Memory B cell (primary cell): ENCODE data around the gene LDLRAP1.

ENCODE experiments used
- ATAC-seq: fragments of 150-1000 bp; cut with Tn5 transposase; 2 replicates; pipeline ENCODE4 v1.10.0; 2021; ENCODE audit warnings: low read depth, mild to moderate bottlenecking, moderate library complexity
- DNase-seq, 2 donors: peaks; one replicate each; pipeline ENCODE4 v3.0.0; 2022; ENCODE audit warnings: low spot score in 2 of 2
- H3K27ac Mint-ChIP-seq: one replicate; pipeline ENCODE4 v1.8.0; 2022; ENCODE audit warnings: mild to moderate bottlenecking, moderate library complexity, mixed read lengths
- H3K27me3 Mint-ChIP-seq: one replicate; pipeline ENCODE4 v1.8.0; 2022; ENCODE audit warnings: mixed read lengths
- H3K36me3 Mint-ChIP-seq: one replicate; pipeline ENCODE4 v1.8.0; 2022; ENCODE audit warnings: mild to moderate bottlenecking, mixed read lengths
- H3K4me1 Mint-ChIP-seq: one replicate; pipeline ENCODE4 v1.8.0; 2022; ENCODE audit warnings: mixed read lengths
- H3K4me3 Mint-ChIP-seq: one replicate; pipeline ENCODE4 v1.8.0; 2022; ENCODE audit warnings: mild to moderate bottlenecking, moderate library complexity, mixed read lengths
- H3K9me3 Mint-ChIP-seq: one replicate; pipeline ENCODE4 v1.8.0; 2022; ENCODE audit warnings: mixed read lengths

LDLRAP1 gene

DNA sequence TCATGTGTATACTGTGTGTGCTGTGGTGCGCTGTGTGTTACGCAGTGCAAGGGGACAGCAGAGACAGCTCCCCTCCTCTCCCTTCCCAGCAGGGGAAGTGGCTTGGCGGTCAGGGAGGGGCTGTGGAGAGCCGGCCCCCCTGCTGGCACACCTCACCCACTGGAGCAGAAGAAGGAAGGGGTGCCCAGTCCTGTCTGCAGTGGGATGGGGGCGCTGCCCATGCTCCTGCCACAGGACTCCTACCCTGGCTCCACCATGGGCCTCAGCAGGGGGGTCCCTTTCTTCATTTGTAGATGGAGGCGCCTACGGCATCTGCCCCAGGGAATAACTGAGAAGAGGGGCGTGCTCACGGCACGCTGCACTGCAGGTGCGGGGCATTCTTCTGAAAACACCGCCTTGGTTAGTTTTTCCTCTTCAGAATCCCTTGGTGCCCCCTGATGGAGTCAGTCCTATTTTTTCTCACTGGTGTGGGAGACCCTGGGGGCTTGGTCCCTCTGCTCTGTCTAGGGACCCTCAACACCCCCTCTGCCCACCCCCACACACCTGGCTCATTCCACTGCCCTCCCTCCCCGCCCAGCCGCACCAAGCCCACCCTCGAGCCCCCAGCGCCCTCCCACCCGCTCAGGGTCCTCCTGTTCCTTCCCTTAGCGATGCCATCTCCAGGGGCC, 13.8 kb upstream of the LDLRAP1 start:
- Mint-ChIP-seq H3K27ac (no peak overlapping the region), H3K4me1 (peaks cover 3% of the 10 kb centered on the region), H3K27me3 (peaks cover 8% of the 10 kb centered on the region), H3K9me3 (peaks cover 3% of the 10 kb centered on the region), H3K4me3 (no peak overlapping the region), H3K36me3 (no peaks in the 10 kb centered on the region)
- no peak for DNase-seq
- ATAC-seq, result peak; percentile 14

DNA sequence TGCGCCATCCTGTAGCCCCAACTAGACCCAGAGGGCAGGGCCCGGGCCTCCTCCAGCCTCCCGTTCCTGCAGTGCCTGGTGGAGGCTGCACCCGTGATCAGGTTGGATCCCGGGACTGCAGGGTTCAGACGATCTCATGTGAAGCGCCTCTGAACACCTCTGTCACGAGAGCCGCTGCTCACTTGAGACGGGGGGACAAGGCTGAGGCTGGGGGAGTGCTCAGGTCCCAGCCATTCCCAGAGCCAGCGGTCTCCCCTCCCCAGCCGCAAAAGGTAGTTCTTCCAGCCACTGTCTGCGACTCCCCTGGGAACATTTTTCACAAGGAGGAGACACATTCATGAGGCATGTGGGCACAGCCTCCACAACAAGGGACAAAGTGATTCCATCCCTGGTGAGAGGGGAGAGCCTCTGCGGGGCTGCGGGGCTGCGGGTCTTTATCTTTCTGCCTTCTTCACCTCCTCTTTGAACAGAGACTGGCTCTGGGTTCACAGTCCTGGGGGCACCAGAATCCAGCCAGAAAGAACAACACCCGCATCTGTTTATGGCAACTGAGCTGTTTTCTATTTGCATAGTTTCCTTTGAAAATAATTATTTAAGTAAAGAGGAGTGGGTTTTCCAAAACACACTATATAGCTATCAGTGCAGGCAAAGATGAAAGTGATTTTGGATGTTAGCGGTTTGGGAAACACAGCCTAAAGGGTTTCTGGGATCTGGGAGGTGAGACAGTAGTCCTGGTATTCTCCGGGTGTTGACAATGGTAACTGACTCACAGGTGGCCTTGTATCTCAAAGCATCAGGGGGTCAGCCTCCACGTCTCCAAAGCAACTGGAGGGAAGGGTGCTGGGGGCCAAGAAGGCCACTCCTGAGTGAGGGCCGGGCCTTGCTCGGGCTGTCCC, 13.0 kb upstream of the LDLRAP1 start:
- Mint-ChIP-seq H3K4me1 (peaks cover 3% of the 10 kb centered on the region), H3K36me3 (no peaks in the 10 kb centered on the region), H3K9me3 (peaks cover 2% of the 10 kb centered on the region), H3K27ac (no peak overlapping the region), H3K4me3 (no peak overlapping the region), H3K27me3 (peaks cover 6% of the 10 kb centered on the region)
- DNase-seq, result no peak
- ATAC-seq, result no peak

DNA sequence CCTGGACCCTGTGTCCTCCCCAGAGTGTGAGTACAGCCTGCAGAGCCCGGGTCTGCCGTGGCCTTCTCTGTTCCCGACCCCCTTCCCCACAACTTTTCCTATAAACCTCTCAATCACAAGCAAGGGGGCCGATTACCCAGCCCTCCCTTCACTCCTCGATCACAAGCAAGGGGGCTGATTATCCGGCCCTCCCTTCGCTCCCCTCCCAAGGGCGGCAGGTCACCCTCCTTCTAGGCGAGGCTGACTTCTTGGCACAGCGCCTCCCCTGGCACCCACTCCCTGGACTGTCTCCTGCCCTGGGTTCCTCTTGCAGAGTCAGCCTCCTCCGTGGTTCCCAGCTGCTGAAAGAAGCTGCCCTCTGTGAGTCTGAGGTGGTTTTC, 12.3 kb upstream of the LDLRAP1 start:
- peaks cover 3% of the 10 kb centered on the region for H3K4me1 Mint-ChIP-seq

DNA sequence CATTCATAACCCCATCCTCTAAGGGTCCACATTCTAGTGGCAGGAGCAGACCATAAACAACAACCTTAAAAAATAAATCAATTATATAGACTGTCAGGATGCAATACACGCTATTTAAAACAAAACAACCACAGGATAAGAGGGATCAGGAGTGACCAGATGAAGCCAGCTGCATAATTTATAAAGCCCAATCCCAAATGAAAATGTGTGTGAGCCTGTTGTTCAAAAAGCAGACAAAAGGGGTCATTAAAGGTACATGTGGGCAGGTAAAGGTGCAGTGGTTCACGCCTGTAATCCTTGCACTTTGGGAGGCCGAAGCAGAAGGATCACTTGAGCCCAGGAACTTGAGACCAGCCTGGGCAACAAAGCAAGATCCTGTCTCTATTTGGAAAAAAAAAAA, 10.4 kb upstream of the LDLRAP1 start:
- peaks cover 3% of the 10 kb centered on the region for H3K27me3 Mint-ChIP-seq
- no peaks in the 10 kb centered on the region for H3K36me3 Mint-ChIP-seq
- H3K4me3 Mint-ChIP-seq, result no peak overlapping the region
- DNase-seq, result no peak
- H3K27ac Mint-ChIP-seq, result no peak overlapping the region
- no peak for ATAC-seq
- peaks cover 3% of the 10 kb centered on the region for H3K4me1 Mint-ChIP-seq
- no peaks in the 10 kb centered on the region for H3K9me3 Mint-ChIP-seq

More for the DNA sequence above, 12.3 kb upstream of the LDLRAP1 start:
- Mint-ChIP-seq H3K27ac (no peak overlapping the region), H3K36me3 (no peaks in the 10 kb centered on the region), H3K9me3 (no peaks in the 10 kb centered on the region), H3K4me3 (no peak overlapping the region), H3K27me3 (peaks cover 5% of the 10 kb centered on the region)
- ATAC-seq (no peak), DNase-seq (no peak)

DNA sequence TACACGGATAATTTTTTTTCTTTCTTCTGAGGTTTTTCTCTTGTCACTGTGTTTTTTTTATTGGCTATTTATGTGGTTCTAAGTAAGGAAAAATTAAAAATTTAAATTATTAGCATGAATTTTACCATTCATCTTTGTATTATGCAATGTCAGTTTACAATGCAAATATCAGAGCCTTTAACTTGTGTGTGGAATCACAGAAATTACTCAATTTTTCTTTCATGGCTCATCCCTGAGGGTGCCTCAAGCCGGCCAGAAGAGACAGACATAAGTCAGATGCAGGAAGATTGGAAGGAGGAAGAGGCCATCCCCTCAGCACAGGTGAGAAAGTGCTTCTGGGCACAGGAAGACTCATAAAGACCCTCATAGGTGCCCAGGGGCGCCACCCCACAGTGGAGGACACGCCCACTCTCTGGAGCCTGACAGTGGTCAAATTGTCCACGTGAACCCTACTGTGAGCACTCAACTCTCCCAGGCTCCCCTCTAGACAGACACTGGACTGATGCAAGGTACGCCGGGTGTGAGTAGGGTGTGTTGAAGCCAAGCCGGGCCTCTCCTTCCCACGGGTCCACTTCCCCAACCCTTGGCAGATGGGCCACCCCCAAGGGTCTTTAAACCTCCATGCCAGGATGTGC, 9.5 kb upstream of the LDLRAP1 start:
- ATAC-seq (no peak), DNase-seq (no peak)
- H3K27ac Mint-ChIP-seq, result no peak overlapping the region
- no peaks in the 10 kb centered on the region for H3K36me3 Mint-ChIP-seq
- peaks cover 3% of the 10 kb centered on the region for H3K27me3 Mint-ChIP-seq
- H3K4me1 Mint-ChIP-seq, result peaks cover 3% of the 10 kb centered on the region
- no peaks in the 10 kb centered on the region for H3K9me3 Mint-ChIP-seq
- H3K4me3 Mint-ChIP-seq, result no peak overlapping the region

DNA sequence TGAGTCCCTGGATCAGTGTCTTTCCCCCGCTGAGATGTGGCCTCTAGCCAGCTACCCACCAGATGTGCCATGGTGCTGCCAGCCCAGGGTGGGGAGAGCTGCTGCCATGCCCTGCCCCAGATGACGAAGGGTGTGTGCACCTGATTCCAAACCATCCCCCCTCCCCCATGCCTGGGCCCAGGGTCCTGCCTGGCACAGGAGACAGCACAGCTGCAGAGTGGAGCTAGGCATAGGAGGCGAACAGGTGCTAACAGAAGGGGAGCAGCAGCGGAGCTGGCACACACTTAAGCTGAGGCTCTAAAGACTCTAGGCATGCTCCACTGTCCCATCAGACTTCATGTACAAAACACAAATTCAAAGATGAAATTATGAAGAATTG, 9.0 kb upstream of the LDLRAP1 start:
- H3K36me3 Mint-ChIP-seq, result no peaks in the 10 kb centered on the region
- no peaks in the 10 kb centered on the region for H3K4me1 Mint-ChIP-seq
- no peak for DNase-seq
- H3K4me3 Mint-ChIP-seq, result no peak overlapping the region
- no peak for ATAC-seq
- no peak overlapping the region for H3K27ac Mint-ChIP-seq
- no peaks in the 10 kb centered on the region for H3K27me3 Mint-ChIP-seq
- H3K9me3 Mint-ChIP-seq, result no peaks in the 10 kb centered on the region

DNA sequence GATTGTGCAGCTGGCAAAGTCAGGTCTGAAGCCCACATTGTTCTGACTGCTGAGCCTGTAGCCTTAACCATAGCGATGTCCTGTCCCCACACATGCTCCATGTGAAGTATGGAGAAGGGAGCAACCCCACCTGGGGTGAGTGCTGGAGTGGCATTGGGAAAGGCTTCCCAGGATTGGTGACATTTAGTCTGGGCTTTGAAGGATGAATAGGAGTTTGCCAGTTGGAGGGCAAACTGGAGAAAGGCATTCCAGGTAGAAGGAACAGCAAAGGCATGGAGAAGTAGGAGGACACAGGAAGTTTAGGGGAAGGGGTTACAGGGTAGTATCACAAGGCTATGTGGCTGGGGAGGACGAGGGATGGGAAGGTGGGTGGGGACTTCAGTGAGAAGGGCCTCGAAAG, 7.3 kb upstream of the LDLRAP1 start:
- Mint-ChIP-seq H3K4me1 (no peaks in the 10 kb centered on the region), H3K27ac (no peak overlapping the region), H3K27me3 (no peaks in the 10 kb centered on the region), H3K4me3 (no peak overlapping the region), H3K9me3 (no peaks in the 10 kb centered on the region), H3K36me3 (no peaks in the 10 kb centered on the region)
- ATAC-seq (no peak), DNase-seq (no peak)

DNA sequence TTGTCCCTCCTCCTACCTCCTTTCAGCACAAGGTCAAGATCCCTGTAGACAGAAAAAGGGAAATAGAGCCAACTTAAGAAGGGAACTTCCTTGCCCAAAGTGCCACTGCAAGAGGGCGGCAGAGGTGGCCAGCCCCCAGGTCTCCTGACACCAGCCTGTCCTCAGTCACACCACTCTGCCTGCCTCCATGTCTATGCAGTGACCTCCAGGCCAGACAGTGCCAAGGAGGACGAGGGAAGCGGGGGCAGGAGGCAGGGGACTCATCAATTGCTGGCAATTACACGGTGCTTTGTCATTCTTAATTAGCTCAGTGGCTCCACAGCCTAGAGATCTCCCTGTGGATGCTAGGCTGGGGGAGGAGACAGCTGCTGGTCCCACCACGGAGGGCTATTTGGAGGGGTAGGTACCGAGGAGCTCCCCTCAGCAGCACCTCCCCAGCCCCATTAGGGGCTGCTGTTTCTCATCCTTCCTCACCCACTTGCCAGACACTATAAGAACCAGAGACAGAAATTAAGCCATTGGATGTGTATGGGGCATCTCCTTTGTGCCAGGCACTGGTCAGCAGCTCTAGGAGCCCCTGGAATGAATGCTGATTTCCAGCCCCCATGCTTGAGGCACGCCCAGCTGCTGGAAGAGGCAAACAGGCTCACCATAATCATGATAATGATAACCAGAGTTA, 6.1 kb upstream of the LDLRAP1 start:
- Mint-ChIP-seq H3K27ac (no peak overlapping the region), H3K27me3 (no peaks in the 10 kb centered on the region), H3K4me3 (no peak overlapping the region), H3K4me1 (no peaks in the 10 kb centered on the region), H3K36me3 (no peaks in the 10 kb centered on the region), H3K9me3 (no peaks in the 10 kb centered on the region)
- DNase-seq (no peak), ATAC-seq (no peak)

DNA sequence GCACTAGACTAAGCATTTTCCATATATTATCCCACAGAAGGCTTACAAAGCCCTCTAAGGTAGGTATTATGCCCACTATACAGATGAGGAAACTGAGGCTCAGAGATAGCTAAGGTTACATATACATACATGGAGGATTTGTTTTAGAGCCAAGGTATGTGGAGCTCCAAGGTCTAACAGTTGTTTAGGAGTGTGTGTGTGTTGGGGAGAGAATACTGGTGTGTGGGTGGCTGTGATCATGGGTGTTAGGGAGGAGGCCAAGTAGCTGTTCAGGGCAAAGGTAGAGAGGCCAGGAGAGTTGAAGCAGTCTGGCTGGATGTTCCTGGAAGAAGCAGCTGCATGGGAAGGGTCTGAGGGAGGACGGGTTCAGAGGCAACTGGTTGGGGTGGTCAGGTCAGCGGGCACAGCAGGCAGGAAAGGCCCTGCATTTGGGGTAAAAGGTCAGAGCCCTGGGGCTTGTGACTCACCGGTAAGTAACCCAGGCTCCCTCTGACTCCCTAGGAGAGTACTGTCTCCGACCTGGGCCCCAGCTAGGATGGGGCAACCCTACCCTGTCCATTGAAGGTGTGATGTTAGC, 5.1 kb upstream of the LDLRAP1 start:
- ATAC-seq (no peak), DNase-seq (no peak)
- H3K27ac Mint-ChIP-seq, result no peak overlapping the region
- H3K9me3 Mint-ChIP-seq, result no peaks in the 10 kb centered on the region
- no peaks in the 10 kb centered on the region for H3K4me1 Mint-ChIP-seq
- no peak overlapping the region for H3K4me3 Mint-ChIP-seq
- H3K36me3 Mint-ChIP-seq, result no peaks in the 10 kb centered on the region
- no peaks in the 10 kb centered on the region for H3K27me3 Mint-ChIP-seq

DNA sequence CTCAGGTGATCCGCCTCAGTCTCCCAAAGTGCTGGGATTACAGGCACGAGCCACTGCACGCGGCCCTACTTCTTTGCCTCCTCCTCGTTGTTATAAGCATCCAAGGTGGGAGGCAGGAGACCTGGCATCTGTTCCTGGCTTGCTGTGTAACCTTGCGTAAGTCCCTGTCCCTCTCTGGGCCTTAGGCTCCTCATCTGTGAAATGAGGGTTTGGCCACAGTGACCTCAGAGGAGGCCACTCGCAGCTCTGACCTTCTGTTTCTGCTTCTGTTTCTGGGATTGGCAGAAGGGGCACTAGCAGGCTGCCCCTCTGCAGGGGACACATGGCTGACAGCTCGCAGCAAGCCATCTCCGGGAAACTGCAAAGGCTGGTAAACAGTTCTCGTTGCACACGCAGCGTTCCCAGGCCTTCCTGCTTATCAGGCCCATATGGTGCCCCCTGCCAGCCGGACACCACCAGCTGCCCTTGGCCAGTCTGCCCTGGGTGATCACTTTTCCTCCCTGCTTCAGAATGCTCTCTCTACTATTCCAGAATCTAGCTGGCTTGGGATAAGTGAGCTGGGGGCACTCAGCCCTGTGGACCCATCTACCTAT, 2.6 kb upstream of the LDLRAP1 start:
- no peaks in the 10 kb centered on the region for H3K27me3 Mint-ChIP-seq
- DNase-seq (no peak), ATAC-seq (no peak)
- H3K9me3 Mint-ChIP-seq, result no peaks in the 10 kb centered on the region
- no peak overlapping the region for H3K27ac Mint-ChIP-seq
- H3K4me3 Mint-ChIP-seq, result no peak overlapping the region
- no peaks in the 10 kb centered on the region for H3K36me3 Mint-ChIP-seq
- peaks cover 6% of the 10 kb centered on the region for H3K4me1 Mint-ChIP-seq

DNA sequence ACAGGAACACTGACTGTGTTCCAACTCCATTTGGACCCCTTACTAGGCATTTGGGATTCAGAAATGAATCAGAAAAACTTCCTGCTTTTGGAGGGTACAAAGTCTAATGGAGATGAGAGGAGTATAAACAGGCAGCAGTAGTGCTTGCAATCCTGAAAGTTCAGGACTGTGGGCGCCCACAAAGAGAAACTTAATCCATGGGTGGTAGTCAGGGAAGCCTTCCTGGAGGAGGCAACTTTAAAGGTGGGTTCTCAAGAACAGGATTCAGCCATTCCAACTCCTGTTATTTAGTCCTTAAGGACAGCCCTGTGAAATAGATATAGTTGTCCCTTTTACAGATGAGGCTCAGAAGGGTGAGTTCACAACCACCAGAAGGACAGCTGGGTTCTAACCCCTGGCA, 2.0 kb upstream of the LDLRAP1 start:
- Mint-ChIP-seq H3K27ac (no peak overlapping the region), H3K4me3 (no peak overlapping the region), H3K9me3 (no peaks in the 10 kb centered on the region), H3K36me3 (no peaks in the 10 kb centered on the region), H3K27me3 (no peaks in the 10 kb centered on the region), H3K4me1 (peaks cover 7% of the 10 kb centered on the region)
- no peak for DNase-seq
- no peak for ATAC-seq

DNA sequence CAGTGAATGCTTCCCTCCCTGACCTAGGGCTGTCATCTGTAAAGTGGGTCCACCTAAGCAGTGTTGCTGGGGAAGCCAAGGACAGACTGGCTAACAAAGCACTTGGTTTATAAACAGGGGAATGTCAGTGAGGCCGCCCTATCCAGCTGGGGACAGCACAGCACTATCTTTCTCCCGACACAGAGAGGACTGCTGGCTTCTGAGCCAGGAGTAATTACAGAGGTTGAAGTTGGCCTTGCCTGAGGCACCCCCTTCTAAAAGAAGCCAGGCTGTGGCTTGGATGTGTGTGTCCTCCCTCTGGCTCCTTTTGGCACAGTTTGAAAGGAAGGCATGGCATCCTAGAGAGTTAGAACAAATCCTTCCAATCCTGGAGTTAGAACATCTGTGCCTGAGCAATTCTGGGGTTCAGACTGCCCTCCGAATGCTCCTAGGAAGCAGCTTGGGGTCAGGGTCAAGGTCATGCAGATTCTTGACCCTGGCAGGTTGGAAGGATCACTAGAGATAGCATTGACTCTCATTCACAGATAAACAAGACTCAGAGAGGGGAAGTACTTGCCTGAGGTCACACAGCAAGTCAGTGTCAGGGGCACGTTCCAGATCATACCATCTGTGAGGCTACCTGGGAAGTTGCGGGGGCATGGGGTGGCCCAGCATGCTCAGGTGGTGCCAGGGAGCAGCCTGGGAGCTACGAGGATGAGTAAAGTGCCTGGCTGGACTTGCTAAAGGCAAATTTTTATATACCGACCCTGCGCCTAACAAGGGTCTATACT, 1.3 kb upstream of the LDLRAP1 start:
- no peak for ATAC-seq
- Mint-ChIP-seq H3K27ac (no peak overlapping the region), H3K36me3 (no peaks in the 10 kb centered on the region), H3K4me1 (peaks cover 12% of the 10 kb centered on the region), H3K4me3 (peak overlapping the region; percentile 63), H3K9me3 (no peaks in the 10 kb centered on the region), H3K27me3 (no peaks in the 10 kb centered on the region)
- no peak for DNase-seq

DNA sequence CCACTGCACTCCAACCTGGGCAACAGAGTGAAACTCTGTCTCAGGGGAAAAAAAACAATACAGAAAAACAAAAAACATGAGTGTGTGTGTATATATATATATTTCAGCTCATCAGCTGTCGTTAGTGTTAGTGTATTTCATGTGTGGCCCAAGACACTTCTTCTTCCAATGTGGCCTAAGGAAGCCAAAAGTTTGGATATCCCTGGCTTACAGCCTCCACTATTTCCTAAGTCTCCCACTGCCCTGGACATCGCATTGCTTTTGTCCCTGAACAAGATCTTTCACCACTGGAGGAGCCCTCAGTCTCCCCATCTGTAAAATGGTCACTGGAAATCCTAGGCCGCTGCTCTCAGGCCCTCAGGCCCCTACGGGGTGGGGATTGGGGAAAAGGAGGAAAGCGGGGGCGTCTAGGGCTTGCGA, 391 bp upstream of the LDLRAP1 start:
- no peak for DNase-seq
- H3K9me3 Mint-ChIP-seq, result no peaks in the 10 kb centered on the region
- no peaks in the 10 kb centered on the region for H3K36me3 Mint-ChIP-seq
- peaks cover 12% of the 10 kb centered on the region for H3K4me1 Mint-ChIP-seq
- peak overlapping the region; percentile 63 for H3K4me3 Mint-ChIP-seq
- no peak overlapping the region for H3K27ac Mint-ChIP-seq
- no peaks in the 10 kb centered on the region for H3K27me3 Mint-ChIP-seq
- no peak for ATAC-seq
